COLO668 (cell line): ENCODE measurements around the gene CFB.
"Not testable (repeated sequence)": the region's sequence is repeated elsewhere in the genome, so short reads cannot be mapped to it uniquely, and the experiment has no call there.

Source experiments
- DNase-seq: peaks from one replicate; lab custom pipeline; 2025; ENCODE audit not compliant: unreplicated experiment; lab: John Stamatoyannopoulos, UW

CFB gene

DNA sequence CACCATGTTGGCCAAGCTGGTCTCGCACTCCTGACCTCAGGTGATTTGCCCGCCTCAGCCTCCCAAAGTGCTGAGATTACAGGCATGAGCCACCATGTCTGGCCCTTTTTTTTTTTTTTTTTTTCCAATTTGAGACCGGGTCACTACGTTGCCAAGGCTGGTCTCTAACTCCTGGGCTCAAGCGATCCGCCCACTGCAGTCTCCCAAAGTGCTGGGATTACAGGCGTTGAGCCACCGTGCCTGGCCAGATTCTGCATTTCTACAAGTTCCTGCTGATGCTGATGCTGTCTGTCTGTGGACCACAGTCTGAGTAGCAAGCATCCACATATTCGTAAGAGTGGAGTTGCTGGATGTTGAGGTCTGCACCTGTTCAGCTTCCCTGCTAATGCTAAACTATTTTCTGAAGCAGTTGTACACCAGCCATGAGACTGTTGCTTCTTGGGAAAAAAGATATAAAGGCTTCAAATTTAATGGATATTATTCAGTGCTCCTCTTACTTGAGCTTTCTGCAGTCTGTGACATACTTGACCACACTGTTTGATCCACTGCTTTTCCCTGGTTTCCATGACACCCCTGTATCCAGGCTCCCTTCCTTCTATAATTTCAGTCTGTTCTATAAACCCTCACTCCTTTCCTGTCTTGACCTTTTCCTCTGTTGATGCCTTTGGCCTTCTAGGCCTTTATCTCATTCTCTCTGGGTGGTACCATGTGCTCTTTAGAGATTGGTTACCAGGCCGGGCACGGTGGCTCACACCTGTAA is 33.9 kb upstream of the CFB start:
- DNase-seq = no peak

DNA sequence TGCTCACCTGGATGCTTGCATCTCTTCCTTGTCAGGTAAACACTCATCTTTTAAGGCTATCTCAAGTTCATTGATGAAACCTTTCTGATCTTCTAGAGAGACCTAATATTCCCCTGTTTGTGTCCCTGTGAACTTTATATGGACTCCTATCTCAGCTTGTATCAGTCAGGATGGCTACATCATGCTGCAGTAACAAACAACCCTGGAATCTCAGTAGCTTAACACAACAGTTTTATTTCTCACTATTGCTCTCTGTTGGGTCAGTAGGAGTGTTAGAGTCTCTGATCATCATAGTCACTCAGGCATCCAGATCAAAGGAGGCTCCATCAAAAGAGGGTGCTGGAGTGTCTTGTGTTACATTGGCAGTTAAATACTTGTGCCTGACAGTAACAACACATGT is 30.5 kb upstream of the CFB start:
- no peak for DNase-seq

DNA sequence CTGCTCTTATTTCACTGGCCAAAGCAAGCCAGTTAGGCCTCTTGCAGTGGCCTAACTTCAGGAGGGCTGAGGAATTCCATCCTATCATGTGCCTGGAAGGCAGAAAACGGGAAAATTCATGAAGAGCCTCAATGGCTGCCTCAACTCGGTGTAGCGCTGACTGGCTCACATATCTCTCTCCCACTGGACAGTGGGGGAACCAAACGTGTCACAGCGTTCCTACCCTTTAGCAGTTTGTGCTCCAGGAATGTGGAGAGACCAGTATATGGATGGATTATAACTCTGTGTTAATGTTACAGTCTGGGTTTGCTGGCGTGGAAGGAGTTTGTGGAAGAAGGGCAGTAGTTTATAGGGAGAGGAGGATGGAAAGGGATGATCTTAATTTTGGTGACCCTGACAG is 30.1 kb upstream of the CFB start:
- DNase-seq = no peak

DNA sequence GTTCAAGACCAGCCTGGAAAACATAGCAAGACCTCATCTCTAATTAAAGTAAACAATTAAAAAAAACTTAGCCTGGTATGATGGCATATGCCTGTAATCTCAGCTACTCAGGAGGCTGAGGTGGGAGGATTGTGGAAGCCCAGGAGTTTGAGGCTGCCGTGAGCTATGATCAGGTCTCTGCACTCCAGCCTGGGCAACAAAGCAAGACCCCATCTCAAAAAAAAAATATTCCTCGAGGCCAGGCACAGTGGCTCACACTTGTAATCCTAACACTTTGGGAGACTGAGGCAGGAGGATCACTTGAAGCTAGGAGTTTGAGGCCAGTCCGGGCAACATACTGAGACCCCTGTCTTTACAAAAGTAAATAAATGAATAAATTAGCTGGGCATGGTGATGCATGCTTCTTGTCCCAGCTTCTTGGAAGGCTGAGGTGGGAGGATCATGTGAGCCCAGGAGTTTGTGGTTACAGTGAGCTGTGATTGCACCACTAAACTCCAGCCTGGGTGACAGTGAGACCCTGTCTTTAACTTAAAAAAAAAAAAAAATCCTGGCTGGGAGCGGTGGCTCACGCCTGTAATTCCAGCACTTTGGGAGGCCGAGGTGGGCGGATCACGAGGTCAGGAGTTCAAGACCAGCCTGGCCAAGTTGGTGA is 27.7 kb upstream of the CFB start:
- DNase-seq = no peak

DNA sequence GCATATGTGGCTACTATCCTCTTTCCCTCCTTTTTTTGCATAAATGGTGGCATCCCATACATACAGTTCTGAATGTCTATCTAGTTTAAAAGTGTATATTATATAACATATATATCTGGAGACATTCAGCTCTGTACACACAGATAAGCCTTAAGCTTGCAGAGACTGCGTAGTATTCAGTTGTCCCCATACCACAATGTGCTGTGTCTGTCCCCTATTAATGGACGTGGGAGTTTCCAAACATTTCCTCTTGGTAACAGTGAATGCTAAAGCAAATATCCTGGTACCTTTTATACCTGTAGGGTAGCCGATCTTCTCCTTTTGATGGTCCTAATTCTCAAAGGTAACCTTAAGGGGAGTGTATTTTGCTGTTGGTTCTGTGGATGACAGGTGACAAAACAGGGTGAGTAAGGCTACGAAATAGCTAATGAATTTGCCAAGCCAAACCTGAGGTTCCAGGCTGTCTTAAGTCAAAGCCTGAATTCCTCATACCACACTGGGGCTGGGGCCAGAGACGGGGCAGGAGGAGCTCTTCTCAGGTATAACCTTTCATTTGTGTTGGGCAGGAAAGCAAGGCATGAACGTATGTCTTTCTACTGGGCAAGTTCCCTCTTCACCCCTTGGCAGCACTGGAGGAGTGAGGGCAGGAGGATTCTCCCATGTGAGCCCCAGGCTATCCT is 26.1 kb upstream of the CFB start:
- DNase-seq = no peak

DNA sequence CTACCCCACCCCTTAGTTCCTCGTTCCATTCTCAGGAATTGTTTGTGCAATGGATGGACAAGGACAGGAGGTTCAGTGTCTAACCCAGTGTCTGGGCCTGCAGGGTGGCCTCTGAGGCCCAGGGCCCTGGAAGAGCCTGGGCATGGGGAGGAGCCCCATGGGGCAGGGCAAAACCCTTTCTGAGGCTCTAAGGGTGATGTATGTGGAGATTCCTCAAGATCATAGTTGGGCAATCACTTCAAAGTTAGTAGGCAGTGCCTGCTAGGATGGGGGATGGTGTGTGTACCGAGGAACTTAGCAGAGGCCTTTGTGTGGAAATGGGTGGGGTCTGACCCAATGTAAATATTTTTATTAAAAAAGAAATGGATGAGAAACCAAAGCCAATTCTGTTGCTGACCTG is 25.1 kb upstream of the CFB start:
- DNase-seq = no peak

DNA sequence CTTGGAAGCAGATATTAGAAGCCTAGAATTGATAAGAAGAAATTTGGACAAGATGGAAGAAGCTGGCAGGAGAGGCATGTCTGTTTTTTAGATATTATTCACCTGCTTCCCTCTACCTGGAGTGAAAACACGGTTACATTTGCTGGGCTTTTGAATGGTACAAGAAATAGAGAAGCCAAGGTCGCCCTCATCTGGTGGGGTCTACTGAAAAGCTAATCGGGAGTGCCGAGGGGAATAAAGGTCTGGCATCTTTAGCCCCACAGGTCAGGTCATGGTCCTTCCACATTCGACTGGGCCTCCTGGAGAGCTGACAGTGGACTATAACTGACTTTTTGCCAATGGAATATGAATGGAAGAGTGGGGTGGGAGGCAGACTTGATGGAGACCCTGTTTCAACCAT is 23.0 kb upstream of the CFB start:
- DNase-seq = peak; percentile 8

DNA sequence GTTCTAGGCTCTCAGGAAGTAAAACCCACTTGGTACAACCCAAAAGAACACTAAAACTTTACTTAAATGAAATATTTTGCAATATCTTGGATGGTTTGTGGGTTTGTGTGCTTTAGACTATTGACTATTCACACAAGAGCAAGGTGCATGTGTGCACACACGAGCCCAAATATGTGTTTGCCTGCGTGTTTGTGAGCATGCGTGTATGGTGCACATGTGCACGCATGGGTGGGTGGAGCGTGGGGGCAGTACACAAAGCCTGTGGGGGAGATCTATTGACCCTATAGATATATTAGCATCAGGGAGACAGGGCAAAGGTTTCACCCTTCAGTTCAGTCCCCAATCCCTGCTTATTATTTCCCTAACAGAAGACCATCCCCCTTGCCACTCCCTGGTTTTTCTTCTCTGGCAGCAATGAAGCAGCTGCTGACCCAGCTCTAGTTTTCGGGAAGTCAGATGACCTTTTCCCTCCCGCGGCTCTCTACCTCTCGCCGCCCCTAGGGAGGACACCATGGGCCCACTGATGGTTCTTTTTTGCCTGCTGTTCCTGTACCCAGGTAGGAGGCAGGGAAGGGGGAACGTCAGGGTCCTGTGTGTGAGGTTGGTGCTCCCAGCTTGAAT is 18.5 kb upstream of the CFB start, which contains the start of gene C2:
TSS of gene C2 (plus strand) at position 476 of the 621 bp plus-strand sequence. CDS start at position 512, 36 bp downstream.
- no peak for DNase-seq

DNA sequence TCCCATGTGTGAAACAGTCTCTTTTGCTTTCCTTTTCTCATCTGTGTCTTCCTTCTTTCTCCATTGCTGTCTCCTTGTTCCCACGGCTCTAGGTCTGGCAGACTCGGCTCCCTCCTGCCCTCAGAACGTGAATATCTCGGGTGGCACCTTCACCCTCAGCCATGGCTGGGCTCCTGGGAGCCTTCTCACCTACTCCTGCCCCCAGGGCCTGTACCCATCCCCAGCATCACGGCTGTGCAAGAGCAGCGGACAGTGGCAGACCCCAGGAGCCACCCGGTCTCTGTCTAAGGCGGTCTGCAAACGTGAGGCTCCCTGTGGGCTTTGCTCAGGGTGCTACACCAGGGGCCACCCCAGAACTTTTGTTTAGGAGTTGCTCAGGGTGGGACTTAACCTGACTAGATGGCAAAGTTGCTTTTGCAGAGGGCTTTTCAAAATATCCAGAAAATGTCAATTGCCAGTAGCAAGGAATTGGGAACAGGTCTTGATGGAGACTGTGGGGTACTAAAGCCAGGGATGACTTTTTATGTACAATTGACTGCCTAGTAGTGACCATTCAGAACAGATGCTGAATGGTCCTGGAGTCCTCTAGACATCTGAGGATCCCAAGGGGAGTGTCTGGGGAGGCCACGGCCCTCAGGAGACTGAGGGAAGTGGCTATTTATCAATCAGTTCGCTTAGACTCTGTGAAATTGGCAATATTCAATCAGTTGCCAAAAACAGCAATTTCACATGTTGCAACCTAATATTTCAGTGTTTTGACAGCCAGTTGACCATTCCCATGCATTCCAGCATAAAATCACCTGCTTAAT is 17.8 kb upstream of the CFB start:
- no peak for DNase-seq

DNA sequence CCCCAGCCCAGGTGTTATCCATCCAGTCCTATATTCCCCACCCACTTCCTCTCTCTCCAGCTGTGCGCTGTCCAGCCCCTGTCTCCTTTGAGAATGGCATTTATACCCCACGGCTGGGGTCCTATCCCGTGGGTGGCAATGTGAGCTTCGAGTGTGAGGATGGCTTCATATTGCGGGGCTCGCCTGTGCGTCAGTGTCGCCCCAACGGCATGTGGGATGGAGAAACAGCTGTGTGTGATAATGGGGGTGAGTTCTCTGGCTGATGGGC is 17.3 kb upstream of the CFB start:
- no peak for DNase-seq

DNA sequence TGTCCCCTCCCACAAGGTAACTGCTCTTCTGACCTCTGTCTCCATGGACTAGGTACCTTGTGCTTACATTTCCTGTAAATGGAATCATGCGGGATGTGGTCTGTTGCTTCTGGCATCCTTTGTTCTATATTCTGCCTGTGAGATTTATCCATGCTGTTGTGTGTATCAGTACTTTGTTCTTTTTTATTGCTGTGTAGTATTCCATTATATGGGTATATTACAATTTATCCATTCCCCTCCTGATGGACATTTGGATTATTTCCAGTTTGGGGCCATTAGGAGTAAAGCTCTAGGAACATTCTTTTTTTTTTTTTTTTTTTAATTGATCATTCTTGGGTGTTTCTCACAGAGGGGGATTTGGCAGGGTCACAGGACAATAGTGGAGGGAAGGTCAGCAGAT is 14.9 kb upstream of the CFB start:
- no peak for DNase-seq

DNA sequence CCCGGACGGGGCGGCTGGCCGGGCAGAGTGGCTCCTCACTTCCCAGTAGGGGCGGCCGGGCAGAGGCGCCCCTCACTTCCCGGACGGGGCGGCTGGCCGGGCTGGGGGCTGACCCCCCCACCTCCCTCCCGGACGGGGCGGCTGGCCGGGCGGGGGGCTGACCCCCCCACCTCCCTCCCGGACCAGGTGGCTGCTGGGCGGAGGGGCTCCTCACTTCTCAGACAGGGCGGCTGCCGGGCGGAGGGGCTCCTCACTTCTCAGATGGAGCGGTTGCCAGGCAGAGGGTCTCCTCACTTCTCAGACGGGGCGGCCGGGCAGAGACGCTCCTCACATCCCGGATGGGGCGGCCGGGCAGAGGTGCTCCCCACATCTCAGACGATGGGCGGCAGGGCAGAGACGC is 13.8 kb upstream of the CFB start:
- DNase-seq = not testable (repeated sequence)

DNA sequence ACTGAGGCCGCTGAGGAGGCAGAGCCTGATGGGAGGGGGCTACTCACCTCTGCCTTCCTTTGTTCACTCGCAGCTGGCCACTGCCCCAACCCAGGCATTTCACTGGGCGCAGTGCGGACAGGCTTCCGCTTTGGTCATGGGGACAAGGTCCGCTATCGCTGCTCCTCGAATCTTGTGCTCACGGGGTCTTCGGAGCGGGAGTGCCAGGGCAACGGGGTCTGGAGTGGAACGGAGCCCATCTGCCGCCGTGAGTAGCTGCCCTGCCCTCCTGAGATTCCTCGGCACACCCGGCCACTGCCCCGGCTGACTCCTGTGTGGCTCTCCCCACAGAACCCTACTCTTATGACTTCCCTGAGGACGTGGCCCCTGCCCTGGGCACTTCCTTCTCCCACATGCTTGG is 12.4 kb upstream of the CFB start:
- DNase-seq = no peak

DNA sequence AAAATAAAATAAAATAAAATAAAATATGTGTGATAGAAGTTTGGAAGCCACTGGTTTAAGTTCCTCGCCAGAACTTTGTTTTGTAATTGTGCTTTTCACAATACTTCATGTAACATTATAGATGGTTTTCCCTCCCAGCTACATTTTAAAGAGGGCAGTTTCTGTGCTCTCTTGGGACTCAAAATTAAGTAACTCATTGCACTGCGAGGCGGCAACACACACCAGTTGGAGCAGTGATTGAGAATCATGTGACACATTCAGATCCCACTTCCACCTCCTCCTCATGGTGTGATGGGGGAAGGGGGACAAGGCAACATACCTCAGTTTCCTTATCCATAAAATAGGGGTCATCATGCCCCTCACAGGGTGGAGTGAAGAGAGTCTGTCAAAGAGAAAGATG is 10.9 kb upstream of the CFB start:
- no peak for DNase-seq

DNA sequence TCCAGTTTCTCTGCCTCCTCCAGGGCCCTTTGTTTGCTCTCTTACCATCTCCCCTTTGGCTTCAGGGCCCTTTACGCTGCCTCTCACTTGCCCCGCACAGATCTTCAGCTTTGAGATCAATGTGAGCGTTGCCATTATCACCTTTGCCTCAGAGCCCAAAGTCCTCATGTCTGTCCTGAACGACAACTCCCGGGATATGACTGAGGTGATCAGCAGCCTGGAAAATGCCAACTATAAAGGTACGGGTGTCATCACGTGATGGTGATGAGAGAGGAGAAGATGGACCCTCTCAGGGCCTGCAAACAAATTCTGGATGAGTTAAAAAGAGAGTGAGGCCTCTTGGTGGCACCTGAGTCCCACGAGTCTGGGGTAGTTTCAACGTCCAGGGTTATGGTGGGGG is 10.1 kb upstream of the CFB start:
- DNase-seq = no peak

DNA sequence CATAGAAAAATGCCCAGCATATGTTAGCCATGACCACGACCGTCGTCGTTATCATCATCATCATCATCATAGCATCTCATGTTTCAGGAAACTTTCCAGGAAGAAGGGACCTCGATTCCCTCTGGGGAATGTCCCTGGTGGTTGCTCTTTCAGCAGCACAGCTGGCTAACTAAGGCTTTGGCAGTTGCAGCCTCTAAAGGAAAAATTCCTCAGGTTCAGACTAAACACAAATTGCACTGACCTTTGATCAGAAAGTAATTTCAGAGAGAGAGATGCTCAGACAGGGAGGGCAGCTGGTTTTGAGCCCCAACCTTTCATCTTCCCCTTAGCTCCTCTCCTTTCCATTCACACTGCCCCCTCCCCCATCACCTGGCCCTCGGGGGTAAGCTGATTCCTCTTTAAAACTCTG is 5.6 kb upstream of the CFB start:
- DNase-seq = no peak

DNA sequence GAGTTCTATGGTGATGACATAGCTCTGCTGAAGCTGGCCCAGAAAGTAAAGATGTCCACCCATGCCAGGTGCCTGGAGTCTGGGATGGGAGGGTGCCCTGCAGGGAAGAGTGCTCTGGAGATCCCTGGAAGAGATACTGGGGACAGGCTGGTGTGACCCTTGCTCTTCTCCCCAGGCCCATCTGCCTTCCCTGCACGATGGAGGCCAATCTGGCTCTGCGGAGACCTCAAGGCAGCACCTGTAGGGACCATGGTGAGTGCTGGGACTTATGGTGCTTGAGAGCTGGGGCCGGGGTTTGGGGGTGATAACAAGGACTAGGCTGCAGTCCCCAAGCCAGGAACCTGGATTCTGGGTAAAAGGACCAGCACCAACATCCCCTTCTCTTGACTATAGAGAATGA is 2.2 kb upstream of the CFB start:
- DNase-seq = no peak

DNA sequence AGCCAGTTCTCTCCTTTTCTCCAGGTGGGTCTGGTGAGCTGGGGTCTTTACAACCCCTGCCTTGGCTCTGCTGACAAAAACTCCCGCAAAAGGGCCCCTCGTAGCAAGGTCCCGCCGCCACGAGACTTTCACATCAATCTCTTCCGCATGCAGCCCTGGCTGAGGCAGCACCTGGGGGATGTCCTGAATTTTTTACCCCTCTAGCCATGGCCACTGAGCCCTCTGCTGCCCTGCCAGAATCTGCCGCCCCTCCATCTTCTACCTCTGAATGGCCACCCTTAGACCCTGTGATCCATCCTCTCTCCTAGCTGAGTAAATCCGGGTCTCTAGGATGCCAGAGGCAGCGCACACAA is 765 bp upstream of the CFB start:
- DNase-seq = no peak

DNA sequence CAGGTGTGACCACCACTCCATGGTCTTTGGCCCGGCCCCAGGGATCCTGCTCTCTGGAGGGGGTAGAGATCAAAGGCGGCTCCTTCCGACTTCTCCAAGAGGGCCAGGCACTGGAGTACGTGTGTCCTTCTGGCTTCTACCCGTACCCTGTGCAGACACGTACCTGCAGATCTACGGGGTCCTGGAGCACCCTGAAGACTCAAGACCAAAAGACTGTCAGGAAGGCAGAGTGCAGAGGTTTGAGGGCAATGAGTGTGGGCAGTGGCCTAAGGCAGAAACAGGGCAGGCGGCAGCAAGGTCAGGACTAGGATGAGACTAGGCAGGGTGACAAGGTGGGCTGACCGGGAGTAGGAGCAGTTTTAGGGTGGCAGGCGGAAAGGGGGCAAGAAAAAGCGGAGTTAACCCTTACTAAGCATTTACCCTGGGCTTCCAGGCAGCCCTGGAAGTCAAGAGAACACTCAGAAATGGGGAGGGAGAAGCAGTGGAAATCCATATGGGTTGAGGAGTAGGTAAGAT is 533 bp downstream of the CFB start:
- no peak for DNase-seq

DNA sequence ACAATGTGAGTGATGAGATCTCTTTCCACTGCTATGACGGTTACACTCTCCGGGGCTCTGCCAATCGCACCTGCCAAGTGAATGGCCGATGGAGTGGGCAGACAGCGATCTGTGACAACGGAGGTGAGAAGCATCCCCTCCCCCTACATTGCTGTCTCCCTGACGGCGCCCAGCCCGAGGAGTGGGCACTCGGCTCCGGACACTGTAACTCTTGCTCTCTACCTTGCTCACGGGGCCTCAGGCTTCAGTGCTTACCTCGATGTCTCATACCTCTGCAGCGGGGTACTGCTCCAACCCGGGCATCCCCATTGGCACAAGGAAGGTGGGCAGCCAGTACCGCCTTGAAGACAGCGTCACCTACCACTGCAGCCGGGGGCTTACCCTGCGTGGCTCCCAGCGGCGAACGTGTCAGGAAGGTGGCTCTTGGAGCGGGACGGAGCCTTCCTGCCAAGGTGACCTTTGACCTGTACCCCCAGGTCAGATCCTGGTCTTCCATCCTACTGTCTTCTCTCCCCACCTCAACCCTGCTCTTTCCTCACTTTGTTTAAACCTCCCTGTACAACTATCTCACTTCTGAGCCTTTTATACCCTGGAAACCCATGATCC is 1.3 kb downstream of the CFB start:
- DNase-seq = no peak

DNA sequence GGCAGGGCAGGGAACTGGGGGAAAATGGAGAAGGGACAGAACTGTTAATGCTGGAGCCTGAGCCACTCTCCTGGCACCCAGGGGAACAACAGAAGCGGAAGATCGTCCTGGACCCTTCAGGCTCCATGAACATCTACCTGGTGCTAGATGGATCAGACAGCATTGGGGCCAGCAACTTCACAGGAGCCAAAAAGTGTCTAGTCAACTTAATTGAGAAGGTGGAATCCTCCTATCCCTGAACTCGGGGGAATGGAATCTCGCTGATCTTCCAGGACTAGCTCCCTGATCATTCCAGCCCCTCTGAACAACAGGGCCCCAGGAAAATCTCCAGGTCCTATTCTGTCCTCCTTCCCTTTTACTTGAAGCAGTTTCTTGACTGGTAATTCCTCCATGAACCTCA is 2.0 kb downstream of the CFB start:
- DNase-seq = no peak
